Mesothelial cell of epicardium (in vitro differentiated cells): ENCODE data around the gene SSH2. TPM values are rescaled to one million over a fixed set of nuclear protein-coding genes. Genes with fewer than 3 reads are reported as not detected.

Experiments
- DNase-seq, 2 experiments: peaks; one replicate each; pipeline ENCODE4 v3.0.0; 2021; ENCODE audit warnings: low spot score in 2 of 2; ENCODE audit not compliant: unreplicated experiment in 2 of 2
- H3K27ac Mint-ChIP-seq: 2 replicates; pipeline ENCODE4 v1.8.0; 2021; ENCODE audit warnings: mixed read lengths
- H3K27me3 Mint-ChIP-seq: 2 replicates; pipeline ENCODE4 v1.8.0; 2021; ENCODE audit warnings: low read depth, mixed read lengths
- H3K36me3 Mint-ChIP-seq: 2 replicates; pipeline ENCODE4 v1.8.0; 2021; ENCODE audit warnings: mixed read lengths
- H3K4me1 Mint-ChIP-seq: 2 replicates; pipeline ENCODE4 v1.8.0; 2021; ENCODE audit warnings: mixed read lengths
- H3K4me3 Mint-ChIP-seq: 2 replicates; pipeline ENCODE4 v1.8.0; 2021; ENCODE audit warnings: mild to moderate bottlenecking, moderate library complexity, mixed read lengths
- H3K9me3 Mint-ChIP-seq: 2 replicates; pipeline ENCODE4 v1.8.0; 2021; ENCODE audit warnings: mixed read lengths
- CTCF ChIP-seq: fragments of 200-600 bp; sonication (generic); IDR thresholded peaks from one replicate; pipeline ENCODE4 v1.5.0; 2021; ENCODE audit warnings: antibody characterized with exemption; ENCODE audit not compliant: unreplicated experiment
- total RNA-seq: library from RNA; stranded (reverse); gene quantifications from 3 replicates; pipeline ENCODE4 v1.2.1, GENCODE V29; 2021

The SSH2 gene
- total RNA-seq, 1 donor from 2014 or later: 23.7 TPM

DNA sequence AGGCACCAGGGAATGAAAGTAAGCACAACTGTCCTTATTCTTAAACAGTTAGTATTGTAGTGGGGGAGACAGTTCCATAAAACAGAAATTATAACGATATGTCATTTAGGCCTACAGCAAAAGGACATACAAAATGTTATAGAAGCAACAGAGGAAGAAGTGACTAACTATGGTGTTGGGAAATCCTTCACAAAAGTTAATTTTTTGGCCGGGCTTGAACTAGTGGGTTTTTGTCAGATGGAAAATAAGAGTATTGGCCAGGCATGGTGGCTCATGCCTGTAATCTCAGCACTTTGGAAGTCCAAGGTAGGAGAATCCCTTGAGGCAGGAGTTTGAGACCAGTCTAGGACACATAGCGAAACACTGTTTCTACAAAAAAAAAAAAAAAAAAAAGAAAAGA lies 127.8 kb downstream of the SSH2 start:
- DNase-seq: no peak
- H3K36me3 Mint-ChIP-seq: no peaks in the 10 kb centered on the region
- no peaks in the 10 kb centered on the region for H3K4me1 Mint-ChIP-seq
- no peak overlapping the region for H3K4me3 Mint-ChIP-seq
- no peak overlapping the region for H3K27ac Mint-ChIP-seq
- no peak for TF ChIP-seq CTCF
- H3K9me3 Mint-ChIP-seq: no peaks in the 10 kb centered on the region
- no peaks in the 10 kb centered on the region for H3K27me3 Mint-ChIP-seq

DNA sequence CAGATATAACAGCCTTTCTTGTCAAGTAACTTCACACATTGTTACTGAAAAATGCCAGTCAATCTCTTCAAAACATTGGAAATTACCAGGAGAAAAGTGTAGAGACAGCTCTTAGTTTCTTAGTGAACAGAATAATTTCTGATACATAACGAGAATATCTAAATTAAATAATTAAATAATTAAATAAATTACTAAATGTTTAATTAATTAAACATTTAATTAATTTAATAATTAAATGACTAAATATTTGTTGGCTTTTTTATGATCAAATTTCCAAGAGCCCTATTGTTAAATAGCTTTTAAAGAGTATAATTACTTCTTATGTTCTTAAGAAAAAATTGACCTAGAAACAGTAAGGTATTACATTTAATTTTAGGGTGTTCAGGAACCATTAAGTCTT lies 129.6 kb downstream of the SSH2 start:
- no peak overlapping the region for H3K4me3 Mint-ChIP-seq

DNA sequence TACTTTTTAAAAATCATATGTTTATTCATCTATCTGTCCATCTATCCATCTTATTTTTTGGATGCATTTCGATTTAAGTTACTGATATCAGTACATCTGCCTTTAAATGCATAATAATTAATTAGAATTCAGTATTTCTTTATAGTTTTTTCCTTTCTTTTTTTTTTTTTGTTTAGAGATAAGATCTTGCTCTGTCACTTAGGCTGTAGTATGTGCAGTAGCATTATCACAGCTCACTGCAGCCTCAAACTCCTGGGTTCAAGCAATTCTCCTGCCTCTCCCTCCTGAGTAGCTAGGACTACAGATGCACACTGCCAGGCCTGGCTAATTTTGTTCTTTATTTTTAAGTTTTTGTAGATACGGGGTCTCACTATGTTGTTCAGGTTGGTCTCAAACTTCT lies 133.4 kb downstream of the SSH2 start:
- no peaks in the 10 kb centered on the region for H3K36me3 Mint-ChIP-seq
- TF ChIP-seq CTCF: no peak
- H3K4me1 Mint-ChIP-seq: no peaks in the 10 kb centered on the region
- H3K27me3 Mint-ChIP-seq: no peaks in the 10 kb centered on the region
- H3K4me3 Mint-ChIP-seq: no peak overlapping the region
- no peak for DNase-seq
- H3K27ac Mint-ChIP-seq: no peak overlapping the region
- no peaks in the 10 kb centered on the region for H3K9me3 Mint-ChIP-seq

More for the DNA sequence above, 129.6 kb downstream of the SSH2 start:
- Mint-ChIP-seq H3K27ac (no peak overlapping the region), H3K9me3 (no peaks in the 10 kb centered on the region), H3K36me3 (no peaks in the 10 kb centered on the region), H3K4me1 (no peaks in the 10 kb centered on the region), H3K27me3 (no peaks in the 10 kb centered on the region)
- no peak for DNase-seq
- no peak for TF ChIP-seq CTCF

DNA sequence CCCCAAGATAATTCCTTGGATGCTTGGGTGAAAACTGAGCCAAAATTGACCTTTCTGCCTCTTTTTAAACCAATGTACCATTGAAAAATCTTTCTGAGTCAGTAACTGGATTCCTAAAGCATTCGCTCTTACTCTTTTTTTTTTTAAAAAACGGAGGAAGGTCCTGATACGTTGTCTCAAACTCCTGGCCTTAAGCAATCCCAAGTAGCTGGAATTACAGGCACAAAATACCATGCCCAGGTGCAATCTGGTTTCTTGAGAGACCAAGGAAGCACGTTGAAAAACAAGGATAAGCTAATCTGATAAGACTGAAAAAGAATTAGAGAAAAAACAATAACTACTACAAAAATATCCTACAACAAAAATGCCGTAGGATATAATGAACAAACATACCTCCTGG lies 136.5 kb downstream of the SSH2 start:
- H3K27ac Mint-ChIP-seq: no peak overlapping the region
- H3K4me3 Mint-ChIP-seq: no peak overlapping the region
- no peak for DNase-seq
- H3K9me3 Mint-ChIP-seq: no peaks in the 10 kb centered on the region
- TF ChIP-seq CTCF: no peak
- H3K4me1 Mint-ChIP-seq: no peaks in the 10 kb centered on the region
- H3K36me3 Mint-ChIP-seq: peaks cover 4% of the 10 kb centered on the region
- H3K27me3 Mint-ChIP-seq: no peaks in the 10 kb centered on the region

GRCh38 chr17:29791336-29792080 lies 138.5 kb downstream of the SSH2 start:
- Mint-ChIP-seq H3K4me3 (no peak overlapping the region), H3K27ac (no peak overlapping the region), H3K9me3 (peaks cover 6% of the 10 kb centered on the region), H3K4me1 (peaks cover under 1% of the 10 kb centered on the region), H3K27me3 (no peaks in the 10 kb centered on the region), H3K36me3 (peaks cover 4% of the 10 kb centered on the region)
- no peak for DNase-seq
- no peak for TF ChIP-seq CTCF
